ENCODE results near the gene ORAI2.

ORAI2 gene

GRCh38 chr7:102433219-102434038, at the start of gene ORAI2:
ORAI2 (plus strand) TSS chr7:102433575; CDS start chr7:102438957, 5,382 bp downstream.
- peak; percentile 90 for DNase-seq (ENCODE audit: extremely low spot score)
- CTCF ChIA-PET = interaction anchor here (1.0 to 2.5 kb wide), 8 partner anchors 11 to 29 kb away, joined by 3 to 10 read pairs (median 4); no protein-coding TSS in a partner anchor
- POLR2A ChIA-PET = no interaction called here
- no peak for TF ChIP-seq CTCF (IDR thresholded peaks at IDR 0.05; ENCODE audit: control extremely low read depth, extremely low read depth, low read depth, missing control alignments)

- CTCF ChIA-PET = interaction anchor here (1.5 to 6.3 kb wide), 2 partner anchors 108 to 844 kb away, joined by 3 to 46 read pairs; no protein-coding TSS in a partner anchor
- POLR2A ChIA-PET = no interaction called here
- TF ChIP-seq CTCF (IDR thresholded peaks at IDR 0.05; ENCODE audit: control extremely low read depth, extremely low read depth, low read depth, missing control alignments) = no peak
- DNase-seq (ENCODE audit: extremely low spot score) = no peak
These were observed 46.3 kb upstream of the ORAI2 start for GRCh38 chr7:102387064-102387463.

GRCh38 chr7:102389810-102390209, 43.6 kb upstream of the ORAI2 start:
- no peak for DNase-seq (ENCODE audit: extremely low spot score)
- ChIA-PET CTCF (interaction anchor here (0.9 to 6.3 kb wide), 10 partner anchors 8 to 646 kb away, joined by 3 to 46 read pairs (median 5); no protein-coding TSS in a partner anchor), POLR2A (no interaction called here)
- TF ChIP-seq CTCF (IDR thresholded peaks at IDR 0.05; ENCODE audit: control extremely low read depth, extremely low read depth, low read depth, missing control alignments) = no peak

GRCh38 chr7:102390697-102391484, 42.5 kb upstream of the ORAI2 start:
- POLR2A ChIA-PET = no interaction called here
- CTCF ChIA-PET = interaction anchor here (0.8 to 6.5 kb wide), 12 partner anchors 11 to 788 kb away, joined by 3 to 107 read pairs (median 5); no protein-coding TSS in a partner anchor
- peak; percentile 74 for TF ChIP-seq CTCF (IDR thresholded peaks at IDR 0.05; ENCODE audit: control extremely low read depth, extremely low read depth, low read depth, missing control alignments)
- peak; percentile 74 for DNase-seq (ENCODE audit: extremely low spot score)

GRCh38 chr7:102392330-102392729, 41.0 kb upstream of the ORAI2 start:
- no peak for DNase-seq (ENCODE audit: extremely low spot score)
- ChIA-PET POLR2A (no interaction called here), CTCF (interaction anchor here (1.1 to 6.5 kb wide), 7 partner anchors 56 to 120 kb away, joined by 3 to 107 read pairs (median 4); no protein-coding TSS in a partner anchor)
- no peak for TF ChIP-seq CTCF (IDR thresholded peaks at IDR 0.05; ENCODE audit: control extremely low read depth, extremely low read depth, low read depth, missing control alignments)

- no peak for TF ChIP-seq CTCF (IDR thresholded peaks at IDR 0.05; ENCODE audit: control extremely low read depth, extremely low read depth, low read depth, missing control alignments)
- no peak for DNase-seq (ENCODE audit: extremely low spot score)
- ChIA-PET POLR2A (no interaction called here), CTCF (interaction anchor here (1.0 to 6.5 kb wide), 8 partner anchors 11 to 121 kb away, joined by 3 to 107 read pairs (median 6); no protein-coding TSS in a partner anchor)
These were observed 39.9 kb upstream of the ORAI2 start for GRCh38 chr7:102393467-102393866.
